A673 (cell line): ENCODE data around the gene UQCC2. TPM values are rescaled to one million over a fixed set of nuclear protein-coding genes. Genes with fewer than 3 reads are reported as not detected.

Source experiments
- BruUV-seq: library from RNA; stranded (reverse); fragments of 400-500 nt; replicated peaks from 2 replicates; lab custom pipeline; 2021; lab: Mats Ljungman, UMichigan
- CTCF ChIA-PET: fragments of 300-600 bp; sonication (Branson Sonifier 250); formaldehyde crosslinking; loops from one replicate; lab custom pipeline; 2022; ENCODE audit warnings: antibody characterized with exemption; lab: Charles Lee
- POLR2A ChIA-PET: fragments of 300-600 bp; sonication (Branson Sonifier 250); formaldehyde crosslinking; loops from one replicate; lab custom pipeline; 2022; ENCODE audit warnings: antibody characterized with exemption; ENCODE audit not compliant: low non-redundant PET; lab: Charles Lee
- DNase-seq: peaks from one replicate; pipeline ENCODE4 v3.0.0-alpha.2; 2015; ENCODE audit warnings: low spot score
- H3K27ac ChIP-seq: fragments of 200-600 bp; sonication (generic); 2 replicates; pipeline ENCODE4 v1.5.1; 2016; ENCODE audit warnings: mixed run types, low read depth, mild to moderate bottlenecking, mixed read lengths, antibody characterized with exemption, low read length; ENCODE audit not compliant: poor library complexity, severe bottlenecking
- H3K27me3 ChIP-seq: fragments of 200-600 bp; sonication (generic); replicated peaks from 2 replicates; pipeline ENCODE4 v1.6.1; 2017; ENCODE audit warnings: mixed run types, low read depth, mild to moderate bottlenecking, mixed read lengths, antibody characterized with exemption, low read length; ENCODE audit not compliant: insufficient read depth, poor library complexity
- H3K36me3 ChIP-seq: fragments of 200-600 bp; sonication (generic); 2 replicates; pipeline ENCODE4 v1.6.1; 2016; ENCODE audit warnings: mixed run types, mild to moderate bottlenecking, mixed read lengths, antibody characterized with exemption, low read length; ENCODE audit not compliant: insufficient read depth, poor library complexity, severe bottlenecking
- H3K4me1 ChIP-seq: fragments of 200-600 bp; sonication (generic); 2 replicates; pipeline ENCODE4 v1.6.1; 2017; ENCODE audit warnings: mixed run types, mild to moderate bottlenecking, mixed read lengths, antibody characterized with exemption, low read length; ENCODE audit not compliant: insufficient read depth, poor library complexity, severe bottlenecking
- H3K4me3 ChIP-seq: fragments of 200-600 bp; sonication (generic); 2 replicates; pipeline ENCODE4 v1.5.1; 2016; ENCODE audit warnings: low read depth, mixed run types, mild to moderate bottlenecking, mixed read lengths, low read length; ENCODE audit not compliant: poor library complexity, severe bottlenecking
- H3K9me3 ChIP-seq: fragments of 200-600 bp; sonication (generic); 2 replicates; pipeline ENCODE4 v1.6.1; 2016; ENCODE audit warnings: mixed run types, low read depth, mild to moderate bottlenecking, mixed read lengths, antibody characterized with exemption, low read length; ENCODE audit not compliant: poor library complexity, severe bottlenecking
- EZH2 ChIP-seq: fragments of 200-600 bp; sonication (generic); IDR thresholded peaks from 2 replicates; pipeline ENCODE4 v1.6.1; 2017; ENCODE audit warnings: borderline replicate concordance, low read depth, mild to moderate bottlenecking, mixed read lengths, antibody characterized with exemption, low read length; ENCODE audit not compliant: poor library complexity, severe bottlenecking
- intact Hi-C: fragments of 100-400 bp; cut with micrococcal nuclease; formaldehyde crosslinking; loops from one replicate; pipeline ENCODE4 v1.10.0; 2022; ENCODE audit not compliant: unreplicated experiment
- total RNA-seq: library from RNA; stranded (reverse); gene quantifications from 2 replicates; pipeline ENCODE4 v1.2.3, GENCODE V29; 2021
- TF ChIP-seq, protein P1 (sequence below): fragments of 300-800, 200-600 bp; sonication (generic); conservative IDR thresholded peaks from 2 replicates; pipeline ENCODE4 v1.5.1; 2017; ENCODE audit warnings: low read depth, mild to moderate bottlenecking, antibody characterized with exemption, low read length, moderate library complexity, mixed read lengths

Gene UQCC2
- total RNA-seq, 1 experiment from 2014 or later, result 124 TPM

DNA sequence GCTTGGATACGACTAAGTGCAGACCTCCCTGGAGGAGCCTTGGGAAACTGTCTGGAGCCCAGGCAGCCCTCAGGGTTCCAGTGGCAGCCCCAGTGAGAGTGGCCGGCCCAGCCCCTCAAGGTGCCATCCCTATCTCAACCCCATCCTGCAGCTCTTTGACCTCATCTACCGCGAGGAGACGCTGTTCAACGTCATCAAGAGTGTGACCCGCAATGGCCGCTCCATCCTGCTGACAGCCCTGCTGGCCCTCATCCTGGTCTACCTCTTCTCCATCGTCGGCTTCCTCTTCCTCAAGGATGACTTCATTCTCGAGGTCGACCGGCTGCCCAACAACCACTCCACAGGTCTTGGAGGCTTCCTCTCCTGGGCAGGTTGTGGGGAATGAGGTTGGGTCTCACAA is 20.7 kb downstream of the UQCC2 start:
- H3K27ac ChIP-seq, result no peak overlapping the region
- peaks cover 40% of the 10 kb centered on the region for H3K36me3 ChIP-seq
- ChIA-PET POLR2A (no interaction called here), CTCF (no interaction called here)
- peaks cover 23% of the 10 kb centered on the region for H3K4me1 ChIP-seq
- no peaks in the 10 kb centered on the region for H3K27me3 ChIP-seq
- H3K4me3 ChIP-seq, result no peak overlapping the region
- no peak for TF ChIP-seq EZH2
- TF ChIP-seq, protein P1, sequence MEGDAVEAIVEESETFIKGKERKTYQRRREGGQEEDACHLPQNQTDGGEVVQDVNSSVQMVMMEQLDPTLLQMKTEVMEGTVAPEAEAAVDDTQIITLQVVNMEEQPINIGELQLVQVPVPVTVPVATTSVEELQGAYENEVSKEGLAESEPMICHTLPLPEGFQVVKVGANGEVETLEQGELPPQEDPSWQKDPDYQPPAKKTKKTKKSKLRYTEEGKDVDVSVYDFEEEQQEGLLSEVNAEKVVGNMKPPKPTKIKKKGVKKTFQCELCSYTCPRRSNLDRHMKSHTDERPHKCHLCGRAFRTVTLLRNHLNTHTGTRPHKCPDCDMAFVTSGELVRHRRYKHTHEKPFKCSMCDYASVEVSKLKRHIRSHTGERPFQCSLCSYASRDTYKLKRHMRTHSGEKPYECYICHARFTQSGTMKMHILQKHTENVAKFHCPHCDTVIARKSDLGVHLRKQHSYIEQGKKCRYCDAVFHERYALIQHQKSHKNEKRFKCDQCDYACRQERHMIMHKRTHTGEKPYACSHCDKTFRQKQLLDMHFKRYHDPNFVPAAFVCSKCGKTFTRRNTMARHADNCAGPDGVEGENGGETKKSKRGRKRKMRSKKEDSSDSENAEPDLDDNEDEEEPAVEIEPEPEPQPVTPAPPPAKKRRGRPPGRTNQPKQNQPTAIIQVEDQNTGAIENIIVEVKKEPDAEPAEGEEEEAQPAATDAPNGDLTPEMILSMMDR, result no peak
- intact Hi-C loops, result no loop called here
- no peaks in the 10 kb centered on the region for H3K9me3 ChIP-seq
- no peak for DNase-seq
- BruUV-seq, result no TSS peak

GRCh38 chr6:33689879-33690278 is 21.6 kb downstream of the UQCC2 start:
- DNase-seq, result no peak
- H3K36me3 ChIP-seq, result peaks cover 42% of the 10 kb centered on the region
- no TSS peak for BruUV-seq
- ChIA-PET POLR2A (no interaction called here), CTCF (no interaction called here)
- no peak overlapping the region for H3K27ac ChIP-seq
- H3K4me1 ChIP-seq, result peaks cover 14% of the 10 kb centered on the region
- intact Hi-C loops, result no loop called here
- no peak for TF ChIP-seq EZH2
- TF ChIP-seq, protein P1, result no peak
- no peaks in the 10 kb centered on the region for H3K9me3 ChIP-seq
- no peaks in the 10 kb centered on the region for H3K27me3 ChIP-seq
- H3K4me3 ChIP-seq, result no peak overlapping the region

GRCh38 chr6:33689148-33689494 is 22.4 kb downstream of the UQCC2 start:
- no peak for DNase-seq
- peaks cover 45% of the 10 kb centered on the region for H3K36me3 ChIP-seq
- intact Hi-C loops, result no loop called here
- H3K4me1 ChIP-seq, result peaks cover 6% of the 10 kb centered on the region
- no peaks in the 10 kb centered on the region for H3K9me3 ChIP-seq
- no peak overlapping the region for H3K4me3 ChIP-seq
- ChIA-PET CTCF (no interaction called here), POLR2A (no interaction called here)
- TF ChIP-seq, protein P1, result no peak
- no peak for TF ChIP-seq EZH2
- no TSS peak for BruUV-seq
- no peak overlapping the region for H3K27ac ChIP-seq
- no peaks in the 10 kb centered on the region for H3K27me3 ChIP-seq
